Fibroblast of villous mesenchyme (primary cell): ENCODE measurements around the gene ANKRD40CL. TPM values are rescaled to one million over a fixed set of nuclear protein-coding genes. Genes with fewer than 3 reads are reported as not detected.

Source experiments
- DNase-seq: peaks from one replicate; pipeline ENCODE4 v3.0.0-alpha.2; 2010; ENCODE audit warnings: low read depth
- H3K4me3 ChIP-seq: 2 replicates; pipeline ENCODE4 v1.5.1; 2011; ENCODE audit warnings: low read depth, mild to moderate bottlenecking, low read length
- total RNA-seq: library from RNA; depleted of rRNA; stranded (reverse); fragments of >200 nt; gene quantifications from 2 replicates; pipeline ENCODE4 v1.2.3, GENCODE V29; 2012
- TF ChIP-seq, protein P1 (sequence below): IDR thresholded peaks from 2 replicates; pipeline ENCODE4 v1.5.1; 2012; ENCODE audit warnings: low read depth, mild to moderate bottlenecking, low read length; ENCODE audit not compliant: insufficient read depth

Gene ANKRD40CL
- total RNA-seq, 1 donor: not detected

DNA sequence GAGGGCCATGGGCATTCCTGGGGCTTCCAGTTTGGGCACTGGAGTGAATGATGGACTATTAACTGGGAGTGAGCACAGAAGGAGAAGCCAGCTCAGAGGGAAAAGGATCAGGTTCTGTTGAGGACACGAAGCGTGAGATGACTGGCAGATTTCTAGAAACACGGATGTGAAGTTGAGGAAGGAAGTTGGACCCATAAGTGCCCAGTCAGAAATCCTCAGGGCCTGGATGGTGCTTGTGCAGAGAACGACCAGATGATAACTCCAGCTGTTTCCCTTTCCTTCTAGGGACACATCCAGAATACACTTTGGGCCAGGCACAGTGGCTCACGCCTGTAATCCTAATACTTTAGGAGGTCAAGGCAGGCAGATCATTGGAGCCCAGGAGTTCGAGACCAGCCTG, 23.3 kb upstream of the ANKRD40CL start:
- TF ChIP-seq, protein P1, sequence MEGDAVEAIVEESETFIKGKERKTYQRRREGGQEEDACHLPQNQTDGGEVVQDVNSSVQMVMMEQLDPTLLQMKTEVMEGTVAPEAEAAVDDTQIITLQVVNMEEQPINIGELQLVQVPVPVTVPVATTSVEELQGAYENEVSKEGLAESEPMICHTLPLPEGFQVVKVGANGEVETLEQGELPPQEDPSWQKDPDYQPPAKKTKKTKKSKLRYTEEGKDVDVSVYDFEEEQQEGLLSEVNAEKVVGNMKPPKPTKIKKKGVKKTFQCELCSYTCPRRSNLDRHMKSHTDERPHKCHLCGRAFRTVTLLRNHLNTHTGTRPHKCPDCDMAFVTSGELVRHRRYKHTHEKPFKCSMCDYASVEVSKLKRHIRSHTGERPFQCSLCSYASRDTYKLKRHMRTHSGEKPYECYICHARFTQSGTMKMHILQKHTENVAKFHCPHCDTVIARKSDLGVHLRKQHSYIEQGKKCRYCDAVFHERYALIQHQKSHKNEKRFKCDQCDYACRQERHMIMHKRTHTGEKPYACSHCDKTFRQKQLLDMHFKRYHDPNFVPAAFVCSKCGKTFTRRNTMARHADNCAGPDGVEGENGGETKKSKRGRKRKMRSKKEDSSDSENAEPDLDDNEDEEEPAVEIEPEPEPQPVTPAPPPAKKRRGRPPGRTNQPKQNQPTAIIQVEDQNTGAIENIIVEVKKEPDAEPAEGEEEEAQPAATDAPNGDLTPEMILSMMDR: no peak
- no peak for DNase-seq
- H3K4me3 ChIP-seq: no peak overlapping the region

DNA sequence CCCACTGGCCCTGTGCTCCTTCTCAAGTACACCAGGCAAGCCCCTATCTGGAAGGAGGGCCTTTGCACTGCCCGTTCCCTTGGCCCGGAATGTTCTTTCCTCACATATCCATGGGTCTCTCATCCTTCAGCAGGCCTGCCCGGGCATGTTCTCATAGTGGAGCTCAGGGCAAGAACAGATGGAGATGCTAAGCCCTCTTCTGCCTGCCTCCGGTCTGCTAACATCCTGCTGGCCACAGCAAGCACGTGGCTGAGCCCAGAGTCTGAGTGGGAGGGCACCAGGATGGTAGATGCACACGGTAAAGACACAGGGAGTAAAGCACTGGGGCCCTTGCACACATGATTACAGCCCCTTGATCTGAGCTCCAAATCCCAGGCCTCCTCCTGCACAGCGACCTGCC, 19.8 kb upstream of the ANKRD40CL start:
- no peak overlapping the region for H3K4me3 ChIP-seq
- DNase-seq: no peak
- TF ChIP-seq, protein P1: no peak

DNA sequence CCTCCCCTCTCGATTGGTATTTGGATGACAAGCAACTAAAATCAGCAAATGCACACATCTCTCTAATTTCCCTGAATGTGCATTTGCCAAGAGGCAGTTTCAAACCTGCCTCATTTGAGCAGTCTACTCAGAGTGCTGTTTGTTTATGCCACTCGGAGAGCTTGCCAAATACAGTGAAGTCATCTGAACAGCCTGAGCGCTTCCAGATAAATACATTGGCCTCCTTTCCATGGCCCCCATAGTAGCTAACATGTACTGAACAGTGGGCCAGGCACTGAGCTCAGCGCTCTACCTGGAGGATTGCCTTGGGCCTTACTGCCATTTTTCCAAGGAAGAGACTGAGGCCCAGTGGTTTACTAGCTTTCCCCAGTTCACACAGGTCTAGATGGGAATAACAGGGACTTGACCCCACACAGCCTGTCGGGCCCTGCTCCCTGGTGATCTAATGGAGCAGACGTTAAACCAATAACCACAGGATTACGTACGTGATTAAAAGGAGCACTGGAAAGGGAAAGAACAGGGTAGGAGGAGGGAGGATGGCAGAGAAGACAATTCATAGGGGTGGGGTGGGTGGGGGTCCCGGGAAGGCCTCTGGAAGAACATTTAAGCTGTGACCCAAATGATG, 18.7 kb upstream of the ANKRD40CL start:
- TF ChIP-seq, protein P1: no peak
- no peak overlapping the region for H3K4me3 ChIP-seq
- peak; percentile 62 for DNase-seq

DNA sequence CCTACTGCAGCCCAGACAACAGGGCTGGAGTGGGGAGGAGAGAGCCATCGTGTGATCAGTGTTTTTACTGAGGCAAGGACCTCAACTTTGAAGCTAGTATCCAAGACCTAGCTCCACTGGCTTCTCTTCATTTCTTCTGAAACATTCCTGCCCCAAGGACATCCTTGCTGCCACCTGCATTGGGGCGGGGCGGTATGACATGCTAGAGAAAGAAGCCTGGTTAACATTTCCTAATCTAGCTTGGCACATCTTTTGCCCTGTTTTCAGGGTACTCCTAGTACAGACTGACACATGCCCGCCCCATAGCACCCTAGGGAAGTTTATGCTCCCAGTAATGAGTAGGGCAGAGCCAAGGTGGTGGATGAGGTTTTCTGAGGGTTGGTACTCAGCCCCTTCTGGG, 17.8 kb upstream of the ANKRD40CL start:
- H3K4me3 ChIP-seq: no peak overlapping the region
- DNase-seq: no peak
- TF ChIP-seq, protein P1: no peak

DNA sequence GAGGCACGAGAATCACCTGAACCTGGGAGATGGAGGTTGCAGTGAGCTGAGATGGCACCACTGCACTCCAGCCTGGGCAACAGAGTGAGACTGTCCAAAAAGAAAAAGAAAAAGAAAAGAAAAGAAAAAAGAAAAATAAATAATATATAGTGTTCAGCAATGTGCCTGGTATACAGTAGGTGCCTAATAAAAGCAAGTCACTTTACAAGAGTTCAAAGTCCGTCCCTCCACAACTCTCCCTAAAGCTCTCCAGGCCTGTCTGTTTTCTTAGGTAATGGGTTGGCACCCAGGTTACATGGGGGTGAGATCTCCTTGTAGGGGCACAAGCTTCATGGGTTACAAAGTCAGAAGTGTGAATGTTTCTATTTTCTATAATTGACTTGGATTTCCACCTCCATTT, 16.6 kb upstream of the ANKRD40CL start:
- H3K4me3 ChIP-seq: no peak overlapping the region
- no peak for DNase-seq
- TF ChIP-seq, protein P1: no peak

DNA sequence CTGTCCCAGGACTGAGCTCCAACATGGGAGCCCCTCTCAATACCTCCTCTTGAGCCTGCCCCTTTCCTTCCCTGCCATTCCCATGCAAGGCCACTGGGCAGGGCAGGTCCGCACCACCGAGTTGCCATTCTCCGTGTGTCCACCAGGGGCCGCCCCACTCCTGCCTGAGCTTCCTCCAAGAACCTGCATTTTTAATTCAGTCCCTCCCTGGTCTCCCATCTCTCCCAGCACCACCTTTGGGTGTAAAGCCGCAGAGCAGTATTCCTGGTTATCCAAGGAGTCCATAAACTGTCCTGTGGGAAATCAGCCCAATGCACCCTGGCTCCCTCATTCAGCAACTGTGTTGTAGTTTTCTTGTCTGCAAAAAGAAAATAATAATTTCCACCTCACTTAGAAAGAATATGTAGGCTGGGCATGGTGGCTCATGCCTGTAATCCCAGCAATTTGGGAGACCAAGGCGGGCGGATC, 15.9 kb upstream of the ANKRD40CL start:
- no peak overlapping the region for H3K4me3 ChIP-seq
- peak; percentile 86 for DNase-seq
- TF ChIP-seq, protein P1: peak; percentile 97

DNA sequence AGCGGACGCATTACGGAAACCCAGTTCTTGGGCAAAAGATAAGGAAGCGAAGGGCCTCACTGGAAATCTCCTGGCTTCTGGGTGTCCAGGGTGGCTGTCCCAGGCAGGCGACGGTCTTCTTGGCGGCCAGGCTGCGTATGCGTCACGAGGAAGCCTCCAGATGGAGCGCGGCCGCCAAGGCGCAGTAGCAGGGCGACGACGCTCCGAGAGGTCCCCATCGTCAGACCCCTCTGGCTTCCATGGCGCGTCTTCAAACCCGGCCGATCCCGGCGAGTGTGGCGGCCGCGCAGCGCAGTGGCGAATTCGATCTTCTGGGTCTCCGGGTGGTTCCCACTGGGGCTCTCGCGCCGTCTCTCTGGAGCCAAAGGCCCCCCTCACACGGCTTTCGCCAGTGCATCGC, 13.8 kb upstream of the ANKRD40CL start:
- DNase-seq: no peak
- peak overlapping the region; percentile 36 for H3K4me3 ChIP-seq
- TF ChIP-seq, protein P1: no peak
